HuH-7 (cell line): Measurements from ENCODE around the gene MEX3D.

Experiments used
- DNase-seq: peaks from one replicate; pipeline ENCODE4 v3.0.0; 2011; ENCODE audit warnings: low spot score

Gene MEX3D

GRCh38 chr19:1518471-1518870 is 49.7 kb downstream of the MEX3D start:
- DNase-seq = no peak

GRCh38 chr19:1516395-1516753 is 51.8 kb downstream of the MEX3D start:
- no peak for DNase-seq

DNA sequence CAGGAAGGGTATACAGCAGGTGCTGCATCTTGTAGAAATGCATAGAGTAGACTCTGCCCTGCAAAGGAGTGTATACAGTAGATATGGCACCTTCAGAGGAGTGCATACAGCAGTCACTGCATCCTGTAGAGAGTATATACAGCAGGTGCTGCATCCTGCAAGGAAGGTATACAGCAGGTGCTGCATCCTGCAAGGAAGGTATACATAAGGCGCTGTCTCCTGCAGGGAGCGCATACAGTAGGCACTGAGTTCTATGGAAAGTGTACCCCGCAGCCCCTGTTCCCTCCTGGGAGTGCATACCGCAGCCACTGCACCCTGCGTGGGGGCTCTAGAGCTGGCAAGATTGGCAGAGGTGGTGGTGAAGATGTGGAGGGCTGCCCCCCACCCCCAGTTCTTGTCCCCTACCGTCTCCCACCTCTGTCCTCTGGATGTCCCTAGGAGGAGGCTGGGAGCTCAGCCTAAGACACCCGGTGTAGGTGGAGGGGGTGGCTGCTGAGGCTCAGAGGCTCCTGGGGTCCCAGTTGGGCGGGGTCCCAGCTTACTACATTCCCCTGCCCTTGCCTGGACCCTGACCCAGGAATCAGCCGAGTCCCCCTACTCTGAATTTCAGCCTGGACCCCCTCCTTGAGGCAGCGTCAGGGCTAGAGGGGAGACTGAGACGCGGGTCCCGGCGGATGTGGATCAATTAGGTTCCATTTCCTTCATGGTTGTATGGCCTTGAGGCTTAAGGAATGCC is 53.0 kb downstream of the MEX3D start:
- DNase-seq = no peak

- no peak for DNase-seq
These were observed 53.8 kb downstream of the MEX3D start for GRCh38 chr19:1514295-1514661.

DNA sequence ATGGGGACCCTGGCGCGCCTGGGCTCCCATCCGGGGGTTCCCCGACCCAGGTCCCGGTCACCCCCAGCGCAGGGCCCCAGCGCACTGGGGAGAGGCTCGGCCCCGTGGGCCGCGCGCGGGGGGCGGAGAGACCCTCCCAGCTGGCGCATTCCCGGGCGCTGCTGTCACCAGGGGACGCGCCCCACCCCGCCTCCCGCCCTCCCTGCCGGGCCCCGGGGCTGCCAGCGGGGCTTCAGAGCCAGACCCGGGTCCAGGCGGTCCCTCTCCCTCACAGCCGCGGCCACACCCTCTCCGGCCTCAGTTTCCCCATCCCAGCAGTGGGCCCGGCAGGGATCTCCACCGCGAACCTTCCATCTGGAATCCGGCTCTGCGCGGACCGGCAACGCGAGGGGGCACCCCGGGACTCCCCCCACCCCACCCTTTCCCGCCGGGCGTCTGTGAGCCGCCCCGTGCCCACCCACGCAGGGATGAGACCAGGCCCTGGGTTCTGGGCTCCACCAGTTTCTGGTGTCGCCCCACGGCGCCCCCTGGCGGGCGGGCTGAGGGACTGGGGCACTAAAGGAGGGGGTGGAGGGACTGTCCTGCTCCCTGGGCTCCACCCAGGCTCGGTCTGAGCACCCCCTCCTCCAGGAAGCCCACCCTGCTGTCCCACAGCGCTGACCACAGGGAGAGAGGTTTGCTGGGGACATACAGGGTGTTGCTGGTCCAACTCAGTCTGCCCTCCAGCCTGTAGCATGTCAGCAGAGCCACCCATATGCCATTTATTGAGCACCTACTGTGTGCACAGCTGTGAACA is 54.4 kb downstream of the MEX3D start:
- DNase-seq = peak; percentile 74

GRCh38 chr19:1512671-1513498 is 55.2 kb downstream of the MEX3D start, which contains the start of gene ADAMTSL5:
ADAMTSL5 (minus strand) TSS chr19:1513019; CDS start chr19:1510943, 2,076 bp downstream.
- peak; percentile 78 for DNase-seq

GRCh38 chr19:1511318-1512317 is 56.5 kb downstream of the MEX3D start:
- no peak for DNase-seq

GRCh38 chr19:1510807-1511206 is 57.3 kb downstream of the MEX3D start:
- no peak for DNase-seq

DNA sequence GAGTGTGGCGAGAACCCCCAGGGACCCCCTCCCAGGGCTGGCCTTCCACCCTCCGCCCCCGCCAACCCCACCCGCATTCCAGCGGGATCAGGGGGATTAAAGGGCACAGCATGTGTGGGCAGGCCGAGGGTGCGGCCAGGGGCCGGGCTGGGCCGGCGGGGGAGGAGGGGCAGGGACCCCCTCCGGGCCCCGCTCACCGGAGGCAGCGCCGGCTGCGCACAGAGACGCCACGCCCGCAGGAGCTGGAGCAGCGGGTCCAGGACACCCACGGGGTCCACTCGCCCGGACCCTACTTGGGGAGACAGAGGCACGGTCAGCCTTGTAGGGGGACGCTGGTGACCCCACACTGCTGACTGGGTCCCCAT is 57.7 kb downstream of the MEX3D start:
- no peak for DNase-seq

GRCh38 chr19:1509602-1510441 is 58.3 kb downstream of the MEX3D start:
- DNase-seq = no peak

DNA sequence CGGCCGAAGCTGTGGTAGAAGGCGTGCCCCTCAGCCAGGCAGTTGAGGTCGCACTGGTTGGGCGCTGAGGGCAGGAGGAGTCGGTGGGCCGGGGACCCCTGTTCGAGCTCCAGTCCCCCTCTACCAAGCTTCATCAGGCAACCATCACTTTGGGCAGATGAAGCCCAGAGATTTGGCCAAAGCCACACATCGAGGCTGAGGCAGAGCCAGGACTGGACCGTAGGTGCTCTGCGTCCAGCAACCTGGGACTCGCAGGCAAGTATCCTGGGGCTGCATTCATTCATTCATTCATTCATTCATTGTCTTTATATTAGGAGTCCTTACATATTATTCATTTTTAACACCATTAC is 59.6 kb downstream of the MEX3D start:
- no peak for DNase-seq

GRCh38 chr19:1507763-1508506 is 60.2 kb downstream of the MEX3D start:
- peak; percentile 100 for DNase-seq

DNA sequence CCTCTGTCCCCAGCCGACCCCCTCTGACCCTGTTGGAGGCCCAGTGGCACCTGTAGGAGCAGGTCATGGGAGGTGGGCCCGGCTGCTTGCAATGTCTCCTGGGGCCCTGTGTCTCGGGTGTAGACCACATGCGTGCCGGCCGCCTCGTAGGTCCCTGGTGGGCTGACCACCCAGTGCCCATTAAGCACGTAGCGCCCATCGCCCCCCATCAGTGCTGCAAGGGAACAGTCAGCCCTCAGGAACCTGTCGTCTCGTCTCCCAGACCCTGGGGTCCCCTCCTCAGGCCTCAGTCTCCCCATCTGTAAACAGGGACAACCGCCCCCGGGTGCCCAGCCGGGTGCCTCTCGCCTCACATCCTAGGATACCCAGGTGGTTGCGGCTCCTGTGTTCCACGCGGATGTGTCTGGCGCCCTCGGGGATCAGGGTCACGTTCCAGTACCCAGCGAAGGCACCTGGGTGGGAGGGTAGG is 60.9 kb downstream of the MEX3D start:
- DNase-seq = no peak

DNA sequence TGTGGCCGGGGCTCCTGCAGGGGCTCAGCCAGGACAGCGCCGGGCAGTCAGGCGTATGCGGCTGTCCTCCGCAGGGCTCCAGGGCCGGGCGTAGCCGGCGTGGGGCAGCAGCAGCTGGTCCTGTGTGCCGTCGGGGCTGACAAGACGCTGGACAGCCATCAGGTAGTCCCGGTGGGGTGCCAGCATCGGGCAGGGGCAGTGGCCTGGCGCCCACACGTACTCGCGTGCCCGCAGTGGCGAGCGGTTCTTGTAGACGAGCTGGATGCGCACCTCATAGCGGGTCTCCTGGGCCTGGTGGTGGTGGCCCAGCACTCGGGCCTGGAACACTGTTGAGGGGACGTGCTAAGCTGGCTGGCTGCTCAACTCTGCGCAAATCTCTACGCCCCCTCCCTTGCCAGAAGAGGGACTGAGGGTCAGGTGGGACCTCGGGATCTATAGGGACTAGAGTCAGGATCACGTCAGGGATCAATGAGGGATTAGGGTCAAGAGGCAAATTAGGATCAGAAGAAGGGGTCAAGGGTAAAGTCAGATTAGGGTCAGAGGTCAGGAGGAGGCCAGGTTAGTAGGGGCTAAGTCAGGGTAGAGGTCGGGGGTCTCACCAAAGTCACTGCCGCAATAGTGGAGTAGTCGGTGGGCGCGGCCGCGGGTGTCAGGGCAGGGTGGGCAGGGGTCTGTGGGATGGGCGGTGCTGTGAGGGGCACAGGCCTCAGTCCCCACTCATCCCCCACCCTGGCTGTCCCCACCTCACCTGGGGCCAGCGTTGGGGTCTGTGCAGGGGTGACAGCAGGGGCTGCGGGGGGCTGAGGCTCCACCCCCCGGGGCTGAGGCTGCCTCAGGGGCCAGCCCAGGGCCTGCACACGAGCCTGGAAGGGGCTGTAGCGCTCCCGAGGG is 61.9 kb downstream of the MEX3D start:
- DNase-seq = no peak

DNA sequence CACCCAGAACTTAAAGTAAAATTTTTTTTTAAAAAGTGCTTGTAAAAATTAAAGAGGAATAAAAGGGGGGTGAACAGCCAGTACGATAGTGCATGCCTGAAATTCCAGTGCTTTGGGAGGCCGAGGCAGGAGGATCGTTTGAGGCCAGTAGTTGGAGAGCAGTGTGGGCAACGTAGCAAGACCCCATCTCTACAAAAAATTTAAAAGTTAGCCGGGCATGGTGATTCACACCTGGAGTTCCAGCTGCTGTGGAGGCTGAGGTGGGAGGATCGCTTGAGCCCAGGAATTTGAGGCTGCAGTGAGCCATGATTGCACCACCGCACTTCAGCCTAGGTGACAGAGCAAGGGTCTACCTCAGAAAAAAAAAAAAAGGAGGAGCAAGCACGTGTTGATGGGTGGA is 63.1 kb downstream of the MEX3D start:
- DNase-seq = no peak
